ENCODE data around the gene ANXA2. TPM values are rescaled to one million over a fixed set of nuclear protein-coding genes. Genes with fewer than 3 reads are reported as not detected.

ANXA2 gene
- polyA plus RNA-seq, 4 donors = 609 to 2,583 (median 1,523) TPM

DNA sequence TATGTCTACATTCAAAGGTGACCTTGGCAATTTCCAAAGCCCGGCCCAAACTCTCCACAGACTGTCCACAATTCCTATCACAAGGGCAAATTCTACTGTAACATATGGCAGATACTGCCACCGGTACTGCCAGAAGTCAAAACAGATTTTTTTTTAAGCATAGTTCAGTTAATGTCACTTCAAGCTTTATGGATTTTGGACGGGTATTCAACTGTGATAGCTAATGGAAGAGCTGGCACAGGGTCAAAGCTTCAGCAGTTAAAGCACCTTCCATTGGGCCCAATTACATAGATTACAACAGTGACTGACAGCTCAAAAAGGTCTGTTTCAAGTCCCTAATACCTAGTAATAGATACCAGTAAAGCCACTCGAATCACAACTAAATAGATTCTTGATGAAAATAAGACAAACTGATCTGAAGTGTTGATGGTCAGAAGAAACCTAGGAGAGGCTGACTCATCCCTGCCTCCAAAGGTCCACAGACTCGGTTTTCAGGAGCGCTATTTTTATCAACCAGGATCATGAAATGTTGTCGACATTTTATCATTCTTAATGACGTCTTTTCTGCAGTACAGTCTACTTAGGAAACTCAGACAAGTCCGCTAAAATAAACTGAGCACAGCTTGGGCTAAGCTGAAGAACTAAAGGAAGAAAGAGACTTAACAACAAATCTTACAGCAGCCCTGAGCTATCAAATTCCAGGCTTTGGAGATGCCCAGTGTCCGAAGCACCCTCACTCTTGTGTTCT is 38.7 kb downstream of the ANXA2 start:
- peaks cover 38 to 64% (median 42%) of the 10 kb centered on the region in 3 donors for H3K36me3 ChIP-seq (ENCODE audit: control insufficient read depth in 3 of 3, insufficient read depth in 2 of 3, low read depth in 1 of 3, low read length in 3 of 3)
- H3K4me1 ChIP-seq (ENCODE audit: control insufficient read depth in 3 of 3, insufficient read depth in 2 of 3, low read depth in 1 of 3, low read length in 2 of 3) = peaks cover 0 to 4% (median 0%) of the 10 kb centered on the region in 3 donors
- H3K9me3 ChIP-seq (ENCODE audit: control insufficient read depth in 2 of 2, insufficient read depth in 1 of 2, low read depth in 1 of 2, low read length in 1 of 2) = no peaks in the 10 kb centered on the region
- DNase-seq (no peak), FAIRE-seq (no peak)
- WGBS, 3 donors = 40 to 60% (median 42%) methylated on average over 10 of the region's 10 CpGs
- H3K4me3 ChIP-seq (ENCODE audit: low read depth in 1 of 3, low read length in 3 of 3) = no peak overlapping the region
- peak overlapping the region in 1 of 3 donors; percentile 57 for H3K27ac ChIP-seq (ENCODE audit: low read depth in 1 of 3, low read length in 2 of 3)
- H3K27me3 ChIP-seq (ENCODE audit: control insufficient read depth in 3 of 3, insufficient read depth in 3 of 3, low read length in 3 of 3) = no peaks in the 10 kb centered on the region

DNA sequence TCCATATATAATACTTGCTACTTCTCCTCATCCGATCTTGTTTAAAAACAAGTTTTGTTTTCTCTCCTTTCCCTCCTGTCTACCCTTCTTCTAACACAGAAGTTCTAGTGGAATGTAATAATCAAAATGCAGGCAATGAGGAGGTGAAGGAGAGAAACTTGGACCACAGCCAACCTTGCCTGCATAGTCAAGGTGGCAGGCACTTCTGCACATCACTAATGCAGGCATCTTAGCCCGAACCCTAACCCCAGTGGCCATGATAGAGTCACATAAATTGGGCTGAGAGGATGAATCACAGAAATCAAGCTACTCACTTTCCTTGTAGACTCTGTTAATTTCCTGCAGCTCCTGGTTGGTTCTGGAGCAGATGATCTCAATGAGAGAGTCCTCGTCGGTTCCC is 41.0 kb downstream of the ANXA2 start:
- Histone ChIP-seq H3K4me3 (ENCODE audit: low read depth in 1 of 3, low read length in 3 of 3) (no peak overlapping the region), H3K36me3 (ENCODE audit: control insufficient read depth in 3 of 3, insufficient read depth in 2 of 3, low read depth in 1 of 3, low read length in 3 of 3) (peaks cover 42 to 64% (median 49%) of the 10 kb centered on the region in 3 donors), H3K4me1 (ENCODE audit: control insufficient read depth in 3 of 3, insufficient read depth in 2 of 3, low read depth in 1 of 3, low read length in 2 of 3) (peaks cover 0 to 4% (median 0%) of the 10 kb centered on the region in 3 donors), H3K9me3 (ENCODE audit: control insufficient read depth in 2 of 2, insufficient read depth in 1 of 2, low read depth in 1 of 2, low read length in 1 of 2) (no peaks in the 10 kb centered on the region), H3K27me3 (ENCODE audit: control insufficient read depth in 3 of 3, insufficient read depth in 3 of 3, low read length in 3 of 3) (no peaks in the 10 kb centered on the region), H3K27ac (ENCODE audit: low read depth in 1 of 3, low read length in 2 of 3) (no peak overlapping the region)
- WGBS, 3 donors = 91 to 93% (median 92%) methylated on average over 4 of the region's 4 CpGs
- FAIRE-seq = no peak
- DNase-seq = no peak

- Histone ChIP-seq H3K27ac (ENCODE audit: low read depth in 1 of 3, low read length in 2 of 3) (no peak overlapping the region), H3K27me3 (ENCODE audit: control insufficient read depth in 3 of 3, insufficient read depth in 3 of 3, low read length in 3 of 3) (no peaks in the 10 kb centered on the region), H3K36me3 (ENCODE audit: control insufficient read depth in 3 of 3, insufficient read depth in 2 of 3, low read depth in 1 of 3, low read length in 3 of 3) (peaks cover 47 to 71% (median 62%) of the 10 kb centered on the region in 3 donors), H3K4me3 (ENCODE audit: low read depth in 1 of 3, low read length in 3 of 3) (no peak overlapping the region), H3K4me1 (ENCODE audit: control insufficient read depth in 3 of 3, insufficient read depth in 2 of 3, low read depth in 1 of 3, low read length in 2 of 3) (no peaks in the 10 kb centered on the region), H3K9me3 (ENCODE audit: control insufficient read depth in 2 of 2, insufficient read depth in 1 of 2, low read depth in 1 of 2, low read length in 1 of 2) (no peaks in the 10 kb centered on the region)
- FAIRE-seq (no peak), DNase-seq (no peak)
- WGBS, 3 donors = 89 to 92% (median 90%) methylated on average over 10 of the region's 10 CpGs
These were observed 42.5 kb downstream of the ANXA2 start for GRCh38 chr15:60355148-60355857.

- no peaks in the 10 kb centered on the region for H3K27me3 ChIP-seq (ENCODE audit: control insufficient read depth in 3 of 3, insufficient read depth in 3 of 3, low read length in 3 of 3)
- no peaks in the 10 kb centered on the region for H3K4me1 ChIP-seq (ENCODE audit: control insufficient read depth in 3 of 3, insufficient read depth in 2 of 3, low read depth in 1 of 3, low read length in 2 of 3)
- no peak for DNase-seq
- 62 to 93% (median 76%) methylated on average over 5 of the region's 5 CpGs for WGBS, 3 donors
- H3K36me3 ChIP-seq (ENCODE audit: control insufficient read depth in 3 of 3, insufficient read depth in 2 of 3, low read depth in 1 of 3, low read length in 3 of 3) = peaks cover 44 to 69% (median 59%) of the 10 kb centered on the region in 3 donors
- FAIRE-seq = no peak
- H3K4me3 ChIP-seq (ENCODE audit: low read depth in 1 of 3, low read length in 3 of 3) = peak overlapping the region in 1 of 3 donors; percentile 10
- no peaks in the 10 kb centered on the region for H3K9me3 ChIP-seq (ENCODE audit: control insufficient read depth in 2 of 2, insufficient read depth in 1 of 2, low read depth in 1 of 2, low read length in 1 of 2)
- no peak overlapping the region for H3K27ac ChIP-seq (ENCODE audit: low read depth in 1 of 3, low read length in 2 of 3)
These were observed 44.4 kb downstream of the ANXA2 start for GRCh38 chr15:60353245-60353920.

GRCh38 chr15:60352525-60352924 is 45.3 kb downstream of the ANXA2 start:
- Histone ChIP-seq H3K27me3 (ENCODE audit: control insufficient read depth in 3 of 3, insufficient read depth in 3 of 3, low read length in 3 of 3) (no peaks in the 10 kb centered on the region), H3K4me3 (ENCODE audit: low read depth in 1 of 3, low read length in 3 of 3) (no peak overlapping the region), H3K27ac (ENCODE audit: low read depth in 1 of 3, low read length in 2 of 3) (no peak overlapping the region), H3K9me3 (ENCODE audit: control insufficient read depth in 2 of 2, insufficient read depth in 1 of 2, low read depth in 1 of 2, low read length in 1 of 2) (no peaks in the 10 kb centered on the region), H3K4me1 (ENCODE audit: control insufficient read depth in 3 of 3, insufficient read depth in 2 of 3, low read depth in 1 of 3, low read length in 2 of 3) (no peaks in the 10 kb centered on the region), H3K36me3 (ENCODE audit: control insufficient read depth in 3 of 3, insufficient read depth in 2 of 3, low read depth in 1 of 3, low read length in 3 of 3) (peaks cover 44 to 71% (median 65%) of the 10 kb centered on the region in 3 donors)
- 84 to 85% (median 84%) methylated on average over 2 of the region's 2 CpGs for WGBS, 3 donors
- DNase-seq = no peak
- FAIRE-seq = no peak

DNA sequence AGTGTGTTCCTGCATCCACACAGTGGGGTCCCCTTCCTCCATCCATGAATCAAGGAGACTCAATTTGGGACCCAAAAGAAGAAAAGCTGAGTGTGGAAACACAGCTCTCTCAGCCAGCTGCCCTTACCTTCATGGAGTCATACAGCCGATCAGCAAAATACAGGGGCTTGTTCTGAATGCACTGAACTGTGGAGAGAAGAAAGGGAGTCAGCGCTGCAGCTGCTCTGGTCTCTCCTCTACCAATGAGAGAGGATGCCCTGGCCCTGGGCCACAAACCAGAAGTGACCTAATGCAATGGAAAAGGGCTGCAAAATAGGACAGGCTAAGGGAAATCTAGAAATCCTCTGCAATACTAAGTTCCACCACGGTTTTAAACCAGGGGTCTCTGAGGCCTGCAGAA is 46.7 kb downstream of the ANXA2 start:
- Histone ChIP-seq H3K9me3 (ENCODE audit: control insufficient read depth in 2 of 2, insufficient read depth in 1 of 2, low read depth in 1 of 2, low read length in 1 of 2) (no peaks in the 10 kb centered on the region), H3K27ac (ENCODE audit: low read depth in 1 of 3, low read length in 2 of 3) (no peak overlapping the region), H3K4me1 (ENCODE audit: control insufficient read depth in 3 of 3, insufficient read depth in 2 of 3, low read depth in 1 of 3, low read length in 2 of 3) (no peaks in the 10 kb centered on the region), H3K27me3 (ENCODE audit: control insufficient read depth in 3 of 3, insufficient read depth in 3 of 3, low read length in 3 of 3) (no peaks in the 10 kb centered on the region), H3K4me3 (ENCODE audit: low read depth in 1 of 3, low read length in 3 of 3) (no peak overlapping the region), H3K36me3 (ENCODE audit: control insufficient read depth in 3 of 3, insufficient read depth in 2 of 3, low read depth in 1 of 3, low read length in 3 of 3) (peaks cover 41 to 73% (median 69%) of the 10 kb centered on the region in 3 donors)
- no peak for FAIRE-seq
- WGBS, 3 donors = 86 to 89% (median 89%) methylated on average over 3 of the region's 3 CpGs
- DNase-seq = no peak

GRCh38 chr15:60350108-60350507 is 47.7 kb downstream of the ANXA2 start:
- Histone ChIP-seq H3K4me3 (ENCODE audit: low read depth in 1 of 3, low read length in 3 of 3) (no peak overlapping the region), H3K27ac (ENCODE audit: low read depth in 1 of 3, low read length in 2 of 3) (no peak overlapping the region), H3K4me1 (ENCODE audit: control insufficient read depth in 3 of 3, insufficient read depth in 2 of 3, low read depth in 1 of 3, low read length in 2 of 3) (no peaks in the 10 kb centered on the region), H3K9me3 (ENCODE audit: control insufficient read depth in 2 of 2, insufficient read depth in 1 of 2, low read depth in 1 of 2, low read length in 1 of 2) (no peaks in the 10 kb centered on the region), H3K27me3 (ENCODE audit: control insufficient read depth in 3 of 3, insufficient read depth in 3 of 3, low read length in 3 of 3) (no peaks in the 10 kb centered on the region), H3K36me3 (ENCODE audit: control insufficient read depth in 3 of 3, insufficient read depth in 2 of 3, low read depth in 1 of 3, low read length in 3 of 3) (peaks cover 42 to 69% (median 66%) of the 10 kb centered on the region in 3 donors)
- DNase-seq (no peak), FAIRE-seq (no peak)
- WGBS, 3 donors = 98 to 100% (median 98%) methylated on average over 2 of the region's 2 CpGs

DNA sequence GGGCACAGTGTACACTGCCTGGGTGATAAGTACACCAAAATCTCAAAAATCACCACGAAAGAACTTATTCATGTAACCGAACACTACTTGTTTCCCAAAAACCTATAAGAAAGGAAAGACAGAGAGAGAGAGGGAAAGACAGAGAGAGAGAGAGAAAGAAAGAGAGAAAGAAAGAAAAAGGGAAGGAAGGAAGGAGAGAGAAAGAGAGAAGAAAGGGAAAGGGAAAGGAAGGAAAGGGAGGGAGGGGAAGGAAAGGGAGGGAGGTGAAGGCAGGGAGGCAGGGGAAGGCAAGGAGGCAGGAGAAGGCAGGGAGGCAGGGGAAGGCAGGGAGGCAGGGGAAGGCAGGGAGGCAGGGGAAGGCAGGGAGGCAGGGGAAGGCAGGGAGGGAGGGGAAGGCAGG is 48.2 kb downstream of the ANXA2 start:
- H3K27ac ChIP-seq (ENCODE audit: low read depth in 1 of 3, low read length in 2 of 3) = no peak overlapping the region

More for the DNA sequence above, 48.2 kb downstream of the ANXA2 start:
- Histone ChIP-seq H3K9me3 (ENCODE audit: control insufficient read depth in 2 of 2, insufficient read depth in 1 of 2, low read depth in 1 of 2, low read length in 1 of 2) (no peaks in the 10 kb centered on the region), H3K36me3 (ENCODE audit: control insufficient read depth in 3 of 3, insufficient read depth in 2 of 3, low read depth in 1 of 3, low read length in 3 of 3) (peaks cover 37 to 65% (median 64%) of the 10 kb centered on the region in 3 donors), H3K27me3 (ENCODE audit: control insufficient read depth in 3 of 3, insufficient read depth in 3 of 3, low read length in 3 of 3) (no peaks in the 10 kb centered on the region), H3K4me1 (ENCODE audit: control insufficient read depth in 3 of 3, insufficient read depth in 2 of 3, low read depth in 1 of 3, low read length in 2 of 3) (no peaks in the 10 kb centered on the region), H3K4me3 (ENCODE audit: low read depth in 1 of 3, low read length in 3 of 3) (no peak overlapping the region)
- FAIRE-seq (no peak), DNase-seq (no peak)
- 97 to 99% (median 97%) methylated on average over 2 of the region's 2 CpGs for WGBS, 3 donors

Data from small intestine (tissue), 7 donors.